ENCODE results near the gene PCDHA10.
"Not testable (repeated sequence)": the region's sequence is repeated elsewhere in the genome, so short reads cannot be mapped to it uniquely, and the experiment has no call there.

Gene PCDHA10

GRCh38 chr5:140823475-140823874, 32.2 kb upstream of the PCDHA10 start:
- in situ Hi-C loops (cut with MboI; ENCODE audit: low sequenced_read_pairs, unreplicated experiment): no loop called here
- TF ChIP-seq CTCF (IDR thresholded peaks at IDR 0.05; ENCODE audit: borderline replicate concordance, control extremely low read depth, extremely low read depth, insufficient read depth, missing control alignments): no peak
- DNase-seq (ENCODE audit: low spot score): no peak

GRCh38 chr5:140827704-140828361, 27.9 kb upstream of the PCDHA10 start, which contains the start of gene PCDHA6:
Gene PCDHA6, plus strand, starts transcription at chr5:140827960. Its CDS starts 132 bp downstream, at chr5:140828092.
- TF ChIP-seq CTCF (IDR thresholded peaks at IDR 0.05; ENCODE audit: borderline replicate concordance, control extremely low read depth, extremely low read depth, insufficient read depth, missing control alignments): no peak
- DNase-seq (ENCODE audit: low spot score): no peak
- in situ Hi-C loops (cut with MboI; ENCODE audit: low sequenced_read_pairs, unreplicated experiment): no loop called here

- in situ Hi-C loops (cut with MboI; ENCODE audit: low sequenced_read_pairs, unreplicated experiment): no loop called here
- TF ChIP-seq CTCF (IDR thresholded peaks at IDR 0.05; ENCODE audit: borderline replicate concordance, control extremely low read depth, extremely low read depth, insufficient read depth, missing control alignments): no peak
- DNase-seq (ENCODE audit: low spot score): no peak
Measured at GRCh38 chr5:140828362-140828737, 27.3 kb upstream of the PCDHA10 start.

GRCh38 chr5:140829511-140830501, 25.9 kb upstream of the PCDHA10 start:
- in situ Hi-C loops (cut with MboI; ENCODE audit: low sequenced_read_pairs, unreplicated experiment): not testable (repeated sequence)

GRCh38 chr5:140833993-140834392, 21.7 kb upstream of the PCDHA10 start, which contains the start of gene PCDHA7:
Gene PCDHA7, plus strand, starts transcription at chr5:140834269. Its CDS starts 115 bp downstream, at chr5:140834384.
- DNase-seq (ENCODE audit: low spot score): no peak
- in situ Hi-C loops (cut with MboI; ENCODE audit: low sequenced_read_pairs, unreplicated experiment): no loop called here
- TF ChIP-seq CTCF (IDR thresholded peaks at IDR 0.05; ENCODE audit: borderline replicate concordance, control extremely low read depth, extremely low read depth, insufficient read depth, missing control alignments): no peak

More at GRCh38 chr5:140829511-140830501, 25.9 kb upstream of the PCDHA10 start:
- DNase-seq (ENCODE audit: low spot score): not testable (repeated sequence)

- DNase-seq (ENCODE audit: low spot score); in situ Hi-C loops (cut with MboI; ENCODE audit: low sequenced_read_pairs, unreplicated experiment): not testable (repeated sequence)
Measured at GRCh38 chr5:140834439-140835008, 21.2 kb upstream of the PCDHA10 start.

- in situ Hi-C loops (cut with MboI; ENCODE audit: low sequenced_read_pairs, unreplicated experiment): no loop called here
- no peak for DNase-seq (ENCODE audit: low spot score)
- no peak for TF ChIP-seq CTCF (IDR thresholded peaks at IDR 0.05; ENCODE audit: borderline replicate concordance, control extremely low read depth, extremely low read depth, insufficient read depth, missing control alignments)
Measured at GRCh38 chr5:140835622-140836510, 19.8 kb upstream of the PCDHA10 start.
